Measurements from ENCODE around the gene NDUFAF2. TPM values are rescaled to one million over a fixed set of nuclear protein-coding genes. Genes with fewer than 3 reads are reported as not detected.
"Not testable (repeated sequence)": the region's sequence is repeated elsewhere in the genome, so short reads cannot be mapped to it uniquely, and the experiment has no call there.

The NDUFAF2 gene
- total RNA-seq, 1 donor from 2014 or later: 33.1 TPM

DNA sequence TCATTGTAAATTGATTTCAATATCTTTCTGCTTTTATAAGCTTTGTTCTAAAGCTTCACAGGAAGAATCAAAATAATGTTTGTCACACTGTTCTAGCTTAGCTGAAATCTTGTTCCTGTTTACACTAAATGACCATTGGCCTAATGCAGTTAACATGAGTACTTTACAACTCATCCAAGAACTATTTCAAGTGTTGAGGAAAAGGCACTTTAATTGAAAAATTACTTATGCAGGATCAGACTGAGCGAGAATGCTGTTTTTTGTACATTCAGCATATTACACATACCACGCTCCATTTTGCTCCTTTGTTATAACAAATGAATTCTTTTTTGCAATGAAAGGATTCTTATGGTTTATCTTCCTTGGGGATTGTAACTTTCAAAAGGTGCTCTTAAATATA lies 239.7 kb downstream of the NDUFAF2 start:
- H3K9me3 ChIP-seq: no peaks in the 10 kb centered on the region
- no peak for DNase-seq (ENCODE audit: extremely low spot score in 2 of 2)
- no peaks in the 10 kb centered on the region for H3K36me3 ChIP-seq
- TF ChIP-seq, protein P1, sequence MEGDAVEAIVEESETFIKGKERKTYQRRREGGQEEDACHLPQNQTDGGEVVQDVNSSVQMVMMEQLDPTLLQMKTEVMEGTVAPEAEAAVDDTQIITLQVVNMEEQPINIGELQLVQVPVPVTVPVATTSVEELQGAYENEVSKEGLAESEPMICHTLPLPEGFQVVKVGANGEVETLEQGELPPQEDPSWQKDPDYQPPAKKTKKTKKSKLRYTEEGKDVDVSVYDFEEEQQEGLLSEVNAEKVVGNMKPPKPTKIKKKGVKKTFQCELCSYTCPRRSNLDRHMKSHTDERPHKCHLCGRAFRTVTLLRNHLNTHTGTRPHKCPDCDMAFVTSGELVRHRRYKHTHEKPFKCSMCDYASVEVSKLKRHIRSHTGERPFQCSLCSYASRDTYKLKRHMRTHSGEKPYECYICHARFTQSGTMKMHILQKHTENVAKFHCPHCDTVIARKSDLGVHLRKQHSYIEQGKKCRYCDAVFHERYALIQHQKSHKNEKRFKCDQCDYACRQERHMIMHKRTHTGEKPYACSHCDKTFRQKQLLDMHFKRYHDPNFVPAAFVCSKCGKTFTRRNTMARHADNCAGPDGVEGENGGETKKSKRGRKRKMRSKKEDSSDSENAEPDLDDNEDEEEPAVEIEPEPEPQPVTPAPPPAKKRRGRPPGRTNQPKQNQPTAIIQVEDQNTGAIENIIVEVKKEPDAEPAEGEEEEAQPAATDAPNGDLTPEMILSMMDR (IDR thresholded peaks at IDR 0.05): no peak
- TF ChIP-seq POLR2AphosphoS5 (IDR thresholded peaks at IDR 0.05; ENCODE audit: insufficient read depth in 1 of 2, low read depth in 1 of 2): no peak
- no peak for TF ChIP-seq POLR2A (IDR thresholded peaks at IDR 0.05)
- intact Hi-C loops (cut with DNase I): no loop called here
- H3K4me1 ChIP-seq: no peaks in the 10 kb centered on the region
- no peaks in the 10 kb centered on the region for H3K27me3 ChIP-seq
- H3K4me3 ChIP-seq: no peak overlapping the region
- no peak overlapping the region for H3K27ac ChIP-seq

DNA sequence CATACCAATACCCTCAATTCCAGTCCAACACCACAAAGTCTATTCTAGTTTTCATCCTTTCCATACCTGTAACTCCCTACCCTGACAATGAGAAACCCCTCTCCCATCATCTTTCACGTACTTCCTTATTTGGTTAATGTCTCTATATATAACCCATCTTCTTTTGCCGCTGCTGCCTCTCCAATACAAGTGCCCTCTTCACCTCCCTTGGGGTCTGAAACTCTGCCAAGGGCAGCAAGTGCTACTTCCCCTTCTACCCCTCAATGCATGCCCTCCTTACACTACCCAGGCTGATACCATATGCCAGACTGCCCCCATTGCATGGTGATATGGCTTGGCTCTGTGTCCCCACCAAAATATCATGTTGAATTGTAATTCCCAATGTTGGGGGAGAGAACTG lies 241.6 kb downstream of the NDUFAF2 start:
- intact Hi-C loops (cut with DNase I): no loop called here

DNA sequence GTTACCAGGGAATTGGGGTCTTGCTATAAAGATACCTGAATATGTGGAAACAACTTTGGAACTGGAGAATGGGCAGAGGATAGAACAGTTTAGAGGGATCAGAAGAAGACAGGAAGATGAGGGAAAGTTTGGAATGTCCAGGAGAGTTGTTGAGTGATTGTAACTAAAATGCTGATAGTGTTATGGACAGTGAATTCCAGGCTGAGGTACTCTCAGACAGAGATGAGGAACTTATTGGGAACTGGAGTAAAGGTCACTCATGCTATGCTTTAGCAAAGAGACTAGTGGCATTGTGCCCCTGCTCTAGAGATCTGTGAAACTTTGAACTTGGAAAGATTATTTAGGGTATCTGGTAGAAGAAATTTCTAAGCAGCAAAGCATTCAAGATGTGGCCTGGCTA lies 242.3 kb downstream of the NDUFAF2 start:
- H3K9me3 ChIP-seq; H3K36me3 ChIP-seq; H3K4me3 ChIP-seq; DNase-seq (ENCODE audit: extremely low spot score in 2 of 2); intact Hi-C loops (cut with DNase I); H3K4me1 ChIP-seq; H3K27me3 ChIP-seq; H3K27ac ChIP-seq: not testable (repeated sequence)

More for the DNA sequence above, 241.6 kb downstream of the NDUFAF2 start:
- Histone ChIP-seq H3K27me3 (no peaks in the 10 kb centered on the region), H3K9me3 (no peaks in the 10 kb centered on the region), H3K4me3 (no peak overlapping the region), H3K36me3 (no peaks in the 10 kb centered on the region), H3K4me1 (no peaks in the 10 kb centered on the region), H3K27ac (no peak overlapping the region)
- TF ChIP-seq POLR2AphosphoS5 (IDR thresholded peaks at IDR 0.05; ENCODE audit: insufficient read depth in 1 of 2, low read depth in 1 of 2): no peak
- TF ChIP-seq POLR2A (IDR thresholded peaks at IDR 0.05): no peak
- TF ChIP-seq, protein P1 (IDR thresholded peaks at IDR 0.05): no peak
- DNase-seq (ENCODE audit: extremely low spot score in 2 of 2): no peak

DNA sequence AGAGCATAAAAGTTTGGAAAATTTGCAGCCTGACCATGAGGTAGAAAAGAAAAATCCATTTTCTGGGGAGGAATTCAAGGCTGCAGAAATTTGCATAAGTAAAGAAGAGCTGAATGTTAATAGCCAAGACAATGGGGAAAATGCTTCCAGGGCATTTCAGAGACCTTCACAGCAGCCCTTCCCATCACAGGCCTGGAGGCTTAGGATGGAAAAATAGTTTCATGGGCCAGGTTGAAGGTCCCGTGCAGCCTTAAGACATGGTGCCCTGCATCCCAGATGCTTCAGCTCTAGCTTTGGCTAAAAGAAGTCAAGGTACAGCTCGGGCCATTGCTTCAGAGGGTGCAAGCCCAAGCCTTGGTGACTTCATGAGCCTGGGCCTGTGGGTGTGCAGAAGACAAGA lies 242.8 kb downstream of the NDUFAF2 start:
- H3K27me3 ChIP-seq; H3K4me1 ChIP-seq; H3K36me3 ChIP-seq; DNase-seq (ENCODE audit: extremely low spot score in 2 of 2); H3K4me3 ChIP-seq; H3K9me3 ChIP-seq; intact Hi-C loops (cut with DNase I); H3K27ac ChIP-seq: not testable (repeated sequence)

GRCh38 chr5:61198606-61199005 lies 253.6 kb downstream of the NDUFAF2 start:
- Histone ChIP-seq H3K36me3 (no peaks in the 10 kb centered on the region), H3K27me3 (no peaks in the 10 kb centered on the region), H3K4me1 (no peaks in the 10 kb centered on the region), H3K9me3 (no peaks in the 10 kb centered on the region), H3K27ac (no peak overlapping the region), H3K4me3 (no peak overlapping the region)
- intact Hi-C loops (cut with DNase I): no loop called here
- DNase-seq (ENCODE audit: extremely low spot score in 2 of 2): no peak
- TF ChIP-seq, protein P1 (IDR thresholded peaks at IDR 0.05): no peak
- TF ChIP-seq POLR2AphosphoS5 (IDR thresholded peaks at IDR 0.05; ENCODE audit: insufficient read depth in 1 of 2, low read depth in 1 of 2) (no peak), POLR2A (IDR thresholded peaks at IDR 0.05) (no peak)

DNA sequence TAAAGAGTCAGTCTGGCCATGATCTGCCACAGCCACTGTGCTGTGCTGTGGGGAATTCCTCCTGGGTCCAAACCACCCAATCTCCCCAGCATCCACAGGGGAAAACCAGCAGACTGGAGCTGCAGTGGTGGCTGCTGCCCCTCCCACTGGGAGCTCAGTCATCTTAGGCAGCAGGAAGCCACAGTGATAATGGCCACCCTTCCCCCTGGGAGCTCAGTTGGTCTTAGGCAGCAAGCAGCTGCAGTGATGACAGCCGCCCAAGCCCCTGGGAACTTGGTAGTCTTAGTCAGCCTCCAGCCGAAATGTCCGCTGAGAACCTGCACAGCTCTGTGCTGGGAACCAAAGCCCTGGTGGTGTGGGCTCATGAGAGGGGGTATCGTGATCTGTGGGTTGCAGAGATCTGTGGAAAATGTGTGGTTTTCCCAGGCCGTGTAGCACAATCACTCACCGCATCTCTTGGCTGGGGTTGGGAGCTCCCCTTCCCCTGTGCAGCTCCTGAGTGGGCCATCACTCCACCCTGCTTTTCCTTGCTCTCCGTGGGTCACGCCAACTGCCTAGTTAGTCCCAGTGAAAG lies 255.7 kb downstream of the NDUFAF2 start:
- H3K4me1 ChIP-seq: no peaks in the 10 kb centered on the region
- H3K9me3 ChIP-seq: no peaks in the 10 kb centered on the region
- DNase-seq (ENCODE audit: extremely low spot score in 2 of 2): no peak
- H3K27ac ChIP-seq: no peak overlapping the region
- H3K27me3 ChIP-seq: no peaks in the 10 kb centered on the region
- intact Hi-C loops (cut with DNase I): no loop called here
- TF ChIP-seq POLR2AphosphoS5 (IDR thresholded peaks at IDR 0.05; ENCODE audit: insufficient read depth in 1 of 2, low read depth in 1 of 2): no peak
- TF ChIP-seq, protein P1 (IDR thresholded peaks at IDR 0.05): no peak
- no peak for TF ChIP-seq POLR2A (IDR thresholded peaks at IDR 0.05)
- H3K36me3 ChIP-seq: no peaks in the 10 kb centered on the region
- no peak overlapping the region for H3K4me3 ChIP-seq
